ENCODE measurements around the gene RAD51B. TPM values are rescaled to one million over a fixed set of nuclear protein-coding genes. Genes with fewer than 3 reads are reported as not detected.

The RAD51B gene
- total RNA-seq, 1 experiment from 2014 or later = 23.3 TPM

GRCh38 chr14:68250927-68251768 is 431.6 kb downstream of the RAD51B start:
- TF ChIP-seq EZH2 (IDR thresholded peaks at IDR 0.05; ENCODE audit: borderline replicate concordance, low read depth, low read length, poor library complexity, severe bottlenecking) (no peak), CTCF (conservative IDR thresholded peaks at IDR 0.05; ENCODE audit: low read depth, low read length) (no peak)
- ChIA-PET POLR2A (ENCODE audit: low non-redundant PET) (interaction anchor here (1.2 kb wide), 1 partner anchor 542 kb away, joined by 4 read pairs; the partner anchor contains the start of gene ZFP36L1), CTCF (interaction anchor here (0.7 kb wide), 1 partner anchor 565 kb away, joined by 8 read pairs; no protein-coding TSS in a partner anchor)
- Histone ChIP-seq H3K4me1 (ENCODE audit: insufficient read depth, low read length, poor library complexity, severe bottlenecking) (peaks cover 41% of the 10 kb centered on the region), H3K9me3 (ENCODE audit: low read depth, low read length, poor library complexity, severe bottlenecking) (no peaks in the 10 kb centered on the region), H3K27ac (ENCODE audit: low read depth, low read length, poor library complexity, severe bottlenecking) (no peak overlapping the region), H3K36me3 (ENCODE audit: insufficient read depth, low read length, poor library complexity, severe bottlenecking) (no peaks in the 10 kb centered on the region), H3K27me3 (replicated peaks; ENCODE audit: insufficient read depth, low read depth, low read length, poor library complexity) (no peaks in the 10 kb centered on the region), H3K4me3 (ENCODE audit: low read depth, low read length, poor library complexity, severe bottlenecking) (no peak overlapping the region)
- no peak for DNase-seq (ENCODE audit: low spot score)
- intact Hi-C loops (cut with micrococcal nuclease; ENCODE audit: unreplicated experiment) = no loop called here
- BruUV-seq (replicated peaks) = no TSS peak

- Histone ChIP-seq H3K4me1 (ENCODE audit: insufficient read depth, low read length, poor library complexity, severe bottlenecking) (peaks cover 36% of the 10 kb centered on the region), H3K36me3 (ENCODE audit: insufficient read depth, low read length, poor library complexity, severe bottlenecking) (no peaks in the 10 kb centered on the region), H3K27ac (ENCODE audit: low read depth, low read length, poor library complexity, severe bottlenecking) (no peak overlapping the region), H3K9me3 (ENCODE audit: low read depth, low read length, poor library complexity, severe bottlenecking) (no peaks in the 10 kb centered on the region), H3K27me3 (replicated peaks; ENCODE audit: insufficient read depth, low read depth, low read length, poor library complexity) (no peaks in the 10 kb centered on the region), H3K4me3 (ENCODE audit: low read depth, low read length, poor library complexity, severe bottlenecking) (no peak overlapping the region)
- no peak for TF ChIP-seq CTCF (conservative IDR thresholded peaks at IDR 0.05; ENCODE audit: low read depth, low read length)
- TF ChIP-seq EZH2 (IDR thresholded peaks at IDR 0.05; ENCODE audit: borderline replicate concordance, low read depth, low read length, poor library complexity, severe bottlenecking) = no peak
- BruUV-seq (replicated peaks) = no TSS peak
- CTCF ChIA-PET = interaction anchor here (0.7 kb wide), 1 partner anchor 565 kb away, joined by 8 read pairs; no protein-coding TSS in a partner anchor
- intact Hi-C loops (cut with micrococcal nuclease; ENCODE audit: unreplicated experiment) = no loop called here
- no peak for DNase-seq (ENCODE audit: low spot score)
- POLR2A ChIA-PET (ENCODE audit: low non-redundant PET) = interaction anchor here (1.2 kb wide), 1 partner anchor 541 kb away, joined by 4 read pairs; the partner anchor contains the start of gene ZFP36L1
These were observed 432.2 kb downstream of the RAD51B start for GRCh38 chr14:68251769-68252100.

- no peaks in the 10 kb centered on the region for H3K27me3 ChIP-seq (replicated peaks; ENCODE audit: insufficient read depth, low read depth, low read length, poor library complexity)
- intact Hi-C loops (cut with micrococcal nuclease; ENCODE audit: unreplicated experiment) = no loop called here
- H3K36me3 ChIP-seq (ENCODE audit: insufficient read depth, low read length, poor library complexity, severe bottlenecking) = no peaks in the 10 kb centered on the region
- BruUV-seq (replicated peaks) = no TSS peak
- POLR2A ChIA-PET (ENCODE audit: low non-redundant PET) = no interaction called here
- no peak overlapping the region for H3K27ac ChIP-seq (ENCODE audit: low read depth, low read length, poor library complexity, severe bottlenecking)
- no peak overlapping the region for H3K4me3 ChIP-seq (ENCODE audit: low read depth, low read length, poor library complexity, severe bottlenecking)
- TF ChIP-seq CTCF (conservative IDR thresholded peaks at IDR 0.05; ENCODE audit: low read depth, low read length) = no peak
- no peak for TF ChIP-seq EZH2 (IDR thresholded peaks at IDR 0.05; ENCODE audit: borderline replicate concordance, low read depth, low read length, poor library complexity, severe bottlenecking)
- CTCF ChIA-PET = no interaction called here
- peaks cover 21% of the 10 kb centered on the region for H3K4me1 ChIP-seq (ENCODE audit: insufficient read depth, low read length, poor library complexity, severe bottlenecking)
- no peaks in the 10 kb centered on the region for H3K9me3 ChIP-seq (ENCODE audit: low read depth, low read length, poor library complexity, severe bottlenecking)
- no peak for DNase-seq (ENCODE audit: low spot score)
These were observed 433.7 kb downstream of the RAD51B start for GRCh38 chr14:68253160-68253780.

Measured in A673 (cell line).